Measurements from ENCODE around the gene AIF1L.

Gene AIF1L
- long read RNA-seq, donor 1, transcript AIF1L-205 (4 exons, 671 nt) = minor isoform, 8 of 103 reads
- long read RNA-seq, donor 1, transcript AIF1L-201 (6 exons, 3,364 nt) = major isoform, 76 of 103 reads
- long read RNA-seq, donor 1, partial matches to known transcripts = 14 of 103 reads
- long read RNA-seq, donor 1, other reads (novel, unspliced or antisense) = 0 of 103 reads
- long read RNA-seq, donor 2, transcript AIF1L-205 (4 exons, 671 nt) = minor isoform, 5 of 226 reads
- long read RNA-seq, donor 2, transcript AIF1L-201 (6 exons, 3,364 nt) = major isoform, 71 of 226 reads
- long read RNA-seq, donor 2, partial matches to known transcripts = 143 of 226 reads
- long read RNA-seq, donor 2, other reads (novel, unspliced or antisense) = 5 of 226 reads
- long read RNA-seq, donor 3, transcript AIF1L-201 (6 exons, 3,364 nt) = major isoform, 55 of 73 reads
- long read RNA-seq, donor 3, partial matches to known transcripts = 0 of 73 reads
- long read RNA-seq, donor 3, other reads (novel, unspliced or antisense) = 12 of 73 reads
- long read RNA-seq, donor 4, transcript AIF1L-201 (6 exons, 3,364 nt) = major isoform, 72 of 272 reads
- long read RNA-seq, donor 4, transcript AIF1L-205 (4 exons, 671 nt) = minor isoform, 9 of 272 reads
- long read RNA-seq, donor 4, partial matches to known transcripts = 179 of 272 reads
- long read RNA-seq, donor 4, other reads (novel, unspliced or antisense) = 9 of 272 reads
- long read RNA-seq, donor 5, transcript AIF1L-205 (4 exons, 671 nt) = minor isoform, 9 of 92 reads
- long read RNA-seq, donor 5, transcript AIF1L-201 (6 exons, 3,364 nt) = major isoform, 64 of 92 reads
- long read RNA-seq, donor 5, partial matches to known transcripts = 8 of 92 reads
- long read RNA-seq, donor 5, other reads (novel, unspliced or antisense) = 9 of 92 reads
- long read RNA-seq, donor 6, transcript AIF1L-205 (4 exons, 671 nt) = minor isoform, 13 of 125 reads
- long read RNA-seq, donor 6, transcript AIF1L-201 (6 exons, 3,364 nt) = major isoform, 91 of 125 reads
- long read RNA-seq, donor 6, partial matches to known transcripts = 6 of 125 reads
- long read RNA-seq, donor 6, other reads (novel, unspliced or antisense) = 12 of 125 reads
- long read RNA-seq, donor 7, transcript AIF1L-205 (4 exons, 671 nt) = minor isoform, 14 of 603 reads
- long read RNA-seq, donor 7, transcript AIF1L-201 (6 exons, 3,364 nt) = major isoform, 117 of 603 reads
- long read RNA-seq, donor 7, transcript AIF1L-208 (6 exons, 3,398 nt) = minor isoform, 5 of 603 reads
- long read RNA-seq, donor 7, partial matches to known transcripts = 450 of 603 reads
- long read RNA-seq, donor 7, other reads (novel, unspliced or antisense) = 16 of 603 reads
- long read RNA-seq, donor 8, transcript AIF1L-208 (6 exons, 3,398 nt) = minor isoform, 5 of 182 reads
- long read RNA-seq, donor 8, transcript AIF1L-201 (6 exons, 3,364 nt) = major isoform, 104 of 182 reads
- long read RNA-seq, donor 8, transcript AIF1L-205 (4 exons, 671 nt) = minor isoform, 14 of 182 reads
- long read RNA-seq, donor 8, partial matches to known transcripts = 49 of 182 reads
- long read RNA-seq, donor 8, other reads (novel, unspliced or antisense) = 10 of 182 reads

GRCh38 chr9:131096269-131097125, at the start of gene AIF1L:
Gene AIF1L, plus strand, starts transcription at chr9:131096531. Its CDS starts 99 bp downstream, at chr9:131096630.
- peak; percentile 90 for DNase-seq

DNA sequence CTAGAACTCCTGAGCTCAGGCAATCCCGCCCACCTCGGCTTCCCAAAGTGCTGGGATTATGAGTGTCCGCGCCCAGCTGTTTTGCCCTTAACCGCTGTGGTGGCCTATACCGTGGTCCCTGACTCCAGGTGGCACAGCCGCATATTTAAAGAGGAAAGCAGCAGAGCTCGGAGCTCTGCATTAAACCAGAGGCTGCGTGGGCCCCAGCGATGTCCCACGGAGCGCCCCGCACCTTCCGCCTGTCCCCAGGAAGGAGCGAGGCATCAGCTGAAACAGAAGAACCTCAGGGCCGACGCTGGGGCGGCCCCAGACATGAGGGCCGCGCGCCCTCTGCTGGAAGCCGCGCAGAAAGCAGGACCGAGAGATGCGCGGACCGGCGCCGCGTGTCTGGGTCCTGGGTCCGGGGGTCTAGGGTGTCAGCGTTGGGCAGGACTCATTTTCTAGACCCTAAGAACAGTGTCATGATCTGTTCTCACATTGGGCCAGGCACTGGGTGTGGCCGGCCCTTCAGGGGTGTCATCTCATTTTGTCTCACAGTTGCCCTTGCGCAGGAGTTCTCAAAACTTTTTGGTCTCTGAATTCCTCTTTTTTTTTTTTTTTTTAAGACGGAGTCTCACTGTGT, 49.6 kb upstream of the AIF1L start:
- peak; percentile 81 for DNase-seq

DNA sequence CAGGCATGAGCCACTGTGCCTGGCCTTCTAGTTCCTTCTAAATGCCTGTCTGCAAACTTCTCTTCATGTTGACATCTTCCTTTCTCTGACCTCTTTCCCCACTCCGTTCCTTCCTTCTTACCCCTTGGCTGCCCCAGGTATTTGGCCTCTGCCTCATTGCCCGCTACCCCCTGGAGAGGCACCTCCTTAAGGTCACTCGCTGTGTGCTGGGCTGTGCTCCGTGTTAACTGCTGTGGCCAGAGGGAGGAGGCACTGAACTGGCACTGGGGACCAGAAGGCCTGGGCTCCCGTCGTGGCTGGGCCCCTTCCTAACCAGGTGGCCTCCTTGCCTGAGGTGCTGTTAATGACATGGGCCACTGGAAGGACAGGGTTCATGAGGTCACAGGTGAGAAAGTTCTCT, 48.0 kb upstream of the AIF1L start:
- no peak for DNase-seq

DNA sequence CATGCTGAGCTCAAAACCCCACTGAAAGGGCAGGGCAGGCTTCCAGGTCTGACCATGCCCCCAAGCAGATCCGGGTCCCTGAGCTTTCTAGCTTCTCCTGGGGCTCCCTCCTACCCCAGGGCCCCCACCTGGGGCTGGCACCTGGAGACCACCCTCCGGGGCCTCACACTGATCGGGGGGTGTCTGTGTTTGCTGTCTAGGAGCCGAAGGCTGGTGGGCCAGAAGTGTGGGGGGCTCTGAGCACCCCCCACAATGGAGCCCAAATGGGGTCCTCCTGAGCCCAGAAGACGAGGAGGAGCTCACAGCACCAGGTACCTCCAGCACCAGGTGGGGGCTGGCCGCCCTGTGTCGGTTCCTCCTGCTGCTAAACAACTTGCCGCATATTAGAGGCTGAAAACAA, 47.5 kb upstream of the AIF1L start:
- no peak for DNase-seq

- no peak for DNase-seq
These were observed 46.3 kb upstream of the AIF1L start for GRCh38 chr9:131049829-131050715.

GRCh38 chr9:131050831-131051230, 45.5 kb upstream of the AIF1L start:
- DNase-seq = no peak

- no peak for DNase-seq
These were observed 44.5 kb upstream of the AIF1L start for GRCh38 chr9:131051592-131052517.

DNA sequence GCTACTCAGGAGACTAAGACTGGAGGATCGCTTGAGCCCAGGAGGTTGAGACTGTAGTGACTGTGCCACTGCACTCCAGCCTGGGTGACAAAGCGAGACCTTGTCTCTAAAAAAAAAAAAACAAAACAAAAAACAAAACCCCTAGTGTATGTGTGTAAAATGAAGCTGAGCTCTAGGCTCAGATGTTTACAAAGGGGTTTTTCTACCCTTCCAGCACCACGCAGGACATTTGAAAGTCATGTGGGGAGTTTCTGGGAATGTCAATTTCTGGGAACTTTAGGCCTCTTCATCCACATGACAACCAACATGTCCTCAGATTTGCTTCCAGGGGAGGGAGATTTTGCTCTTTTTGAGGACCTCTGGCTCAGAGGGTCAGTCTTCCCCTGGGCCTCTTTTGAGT, 42.4 kb upstream of the AIF1L start:
- DNase-seq = no peak

GRCh38 chr9:131056781-131057506, 39.4 kb upstream of the AIF1L start:
- DNase-seq = no peak

DNA sequence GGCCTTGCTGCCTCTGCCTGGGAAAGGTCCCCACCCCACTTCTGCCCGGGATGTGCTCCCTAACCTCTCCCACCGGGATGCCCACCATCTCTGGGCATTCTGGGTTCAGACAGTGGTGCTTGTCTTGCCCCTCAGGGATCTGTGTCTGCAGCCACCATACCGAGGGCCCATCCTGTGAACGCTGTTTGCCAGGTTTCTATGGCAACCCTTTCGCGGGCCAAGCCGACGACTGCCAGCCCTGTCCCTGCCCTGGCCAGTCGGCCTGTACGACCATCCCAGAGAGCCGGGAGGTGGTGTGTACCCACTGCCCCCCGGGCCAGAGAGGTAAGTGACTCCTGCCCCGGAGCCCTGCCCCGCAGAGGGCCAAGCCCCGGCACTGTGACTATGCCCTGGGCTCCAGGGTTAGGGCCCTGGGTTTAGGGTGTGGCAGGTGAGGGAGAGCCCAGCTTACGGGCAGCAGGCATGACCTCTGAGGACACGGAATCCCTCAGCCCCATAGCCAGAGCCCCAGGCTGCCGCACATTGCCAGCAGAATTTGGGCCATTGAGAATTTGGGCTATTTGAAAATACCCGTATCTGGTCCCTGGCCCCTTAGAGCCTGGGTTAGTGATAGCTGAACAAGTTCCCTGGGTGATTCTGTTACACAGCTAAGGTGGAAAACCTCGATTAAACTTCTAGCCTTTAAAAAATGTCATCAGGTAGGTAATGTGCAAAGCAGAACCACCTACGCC, 35.3 kb upstream of the AIF1L start:
- DNase-seq = no peak

DNA sequence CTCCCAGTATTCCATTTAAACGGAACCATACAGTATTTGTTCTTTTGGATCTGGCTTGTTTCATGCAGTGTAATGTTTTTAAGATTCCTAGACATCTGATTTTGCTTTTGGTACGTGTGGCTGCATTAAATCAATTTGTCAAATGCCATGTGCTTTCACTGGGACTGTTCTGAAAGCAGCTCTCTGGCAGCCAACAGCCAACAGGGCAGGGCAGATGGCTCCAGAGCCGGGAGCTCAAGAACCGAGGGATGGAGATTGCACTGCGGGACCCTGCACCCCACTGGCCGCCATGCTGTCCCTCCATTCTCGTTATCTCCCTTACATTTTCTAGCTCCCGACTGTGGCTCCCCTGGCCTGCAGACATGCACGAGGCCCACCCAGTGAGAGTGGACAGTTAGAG, 33.4 kb upstream of the AIF1L start:
- DNase-seq = no peak

GRCh38 chr9:131065599-131065998, 30.7 kb upstream of the AIF1L start:
- DNase-seq = no peak

GRCh38 chr9:131067625-131068024, 28.7 kb upstream of the AIF1L start:
- no peak for DNase-seq

DNA sequence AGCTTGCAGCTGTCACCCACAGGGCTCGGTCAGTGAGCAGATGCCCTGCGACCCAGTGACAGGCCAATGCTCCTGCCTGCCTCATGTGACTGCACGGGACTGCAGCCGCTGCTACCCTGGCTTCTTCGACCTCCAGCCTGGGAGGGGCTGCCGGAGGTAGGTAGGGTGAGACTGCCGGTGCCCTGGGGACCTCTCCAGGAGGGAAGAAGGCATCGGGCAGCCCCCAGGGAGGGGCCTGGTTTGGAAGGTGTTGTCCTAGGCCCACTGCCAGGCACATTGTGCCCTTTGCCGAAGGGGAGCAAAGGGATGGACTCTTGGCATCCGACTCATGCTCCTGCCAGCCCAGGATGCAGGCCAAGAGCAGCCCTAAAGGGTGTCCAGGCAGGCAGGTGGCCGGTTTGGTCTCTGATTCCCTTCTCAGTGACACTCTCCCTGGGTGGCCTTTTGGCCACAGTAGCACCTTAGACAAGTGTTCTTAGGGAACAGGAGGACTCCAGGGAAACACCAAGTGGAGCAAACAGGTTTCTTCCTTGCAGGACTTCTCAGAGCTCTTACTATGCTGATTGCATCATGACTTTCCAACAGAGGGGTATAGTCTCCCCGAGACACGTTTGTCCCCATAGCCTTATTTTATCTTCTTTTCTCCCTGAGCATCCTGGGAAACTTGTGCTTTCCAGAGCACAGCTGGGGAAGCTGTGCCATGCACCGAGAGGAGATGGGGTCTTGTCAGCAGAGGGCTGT, 28.1 kb upstream of the AIF1L start:
- DNase-seq = no peak

DNA sequence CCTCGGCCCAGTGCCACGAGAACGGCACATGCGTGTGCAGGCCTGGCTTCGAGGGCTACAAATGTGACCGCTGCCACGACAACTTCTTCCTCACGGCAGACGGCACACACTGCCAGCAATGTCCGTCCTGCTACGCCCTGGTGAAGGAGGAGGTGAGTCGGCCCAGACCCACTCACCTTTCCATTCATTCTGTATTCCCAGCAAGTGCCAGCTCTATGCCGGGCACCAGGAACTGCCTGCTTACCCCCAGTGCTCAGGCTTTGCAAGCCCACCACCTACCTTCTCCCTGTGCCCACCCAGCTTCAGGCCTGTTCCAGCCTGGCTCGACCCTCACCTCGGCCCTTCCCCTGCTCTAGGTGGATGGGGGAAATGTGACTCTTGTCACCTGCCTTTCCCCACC, 26.6 kb upstream of the AIF1L start:
- no peak for DNase-seq
